Measurements from ENCODE around the gene IFNAR2.

DNA sequence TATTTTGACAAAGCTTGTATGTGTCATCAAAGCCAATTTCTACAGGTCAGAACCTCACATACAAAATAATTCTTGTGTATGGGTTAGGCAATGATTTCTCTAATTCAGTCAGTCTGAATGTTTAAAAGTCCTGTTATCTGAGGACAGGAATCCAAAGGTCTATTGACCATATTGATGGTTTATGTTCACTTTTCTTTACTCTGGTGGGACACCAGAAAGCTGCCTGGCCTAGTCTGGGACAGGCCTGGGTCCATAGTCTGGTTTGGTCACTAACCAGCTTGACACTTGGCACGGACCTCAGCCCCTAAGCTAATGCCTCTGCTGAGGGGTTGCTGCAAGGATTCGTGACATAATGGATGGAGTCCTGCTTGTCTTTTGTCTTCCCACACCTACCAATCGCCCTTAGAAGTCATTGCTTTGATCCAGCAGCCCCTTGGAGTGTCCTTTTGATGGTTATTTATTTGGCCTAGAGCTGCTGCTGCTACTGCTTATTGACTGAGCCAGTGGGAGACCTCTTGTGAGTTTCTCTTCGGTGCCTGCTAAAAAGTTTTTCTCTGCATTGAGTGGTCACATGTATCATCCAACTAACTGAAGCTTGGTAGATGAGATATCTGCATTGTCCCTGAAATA is 15.7 kb downstream of the IFNAR2 start:
- no peak for TF ChIP-seq ZNF274 (IDR thresholded peaks at IDR 0.05; ENCODE audit: low read depth, low read length)
- TF ChIP-seq YY1 (IDR thresholded peaks at IDR 0.05; ENCODE audit: insufficient read depth, insufficient read length): no peak

Data from NT2/D1 (cell line).